ENCODE results near the gene BCR. TPM values are rescaled to one million over a fixed set of nuclear protein-coding genes. Genes with fewer than 3 reads are reported as not detected.

The BCR gene
- total RNA-seq, 1 donor from 2014 or later: 118 TPM

- no peak overlapping the region for H3K4me3 ChIP-seq (ENCODE audit: low read depth, low read length)
- H3K27me3 ChIP-seq (ENCODE audit: control insufficient read depth, insufficient read depth, low read length): no peaks in the 10 kb centered on the region
- no peak for TF ChIP-seq CTCF (IDR thresholded peaks at IDR 0.05; ENCODE audit: insufficient read depth, low read length, severe bottlenecking)
- H3K36me3 ChIP-seq (ENCODE audit: control insufficient read depth, insufficient read depth, low read length): peaks cover 3% of the 10 kb centered on the region
- FAIRE-seq (no peak), DNase-seq (ENCODE audit: low read depth) (no peak)
Measured at GRCh38 chr22:23238707-23239106, 58.4 kb downstream of the BCR start.

GRCh38 chr22:23239429-23239828, 59.1 kb downstream of the BCR start:
- Histone ChIP-seq H3K36me3 (ENCODE audit: control insufficient read depth, insufficient read depth, low read length) (peaks cover 3% of the 10 kb centered on the region), H3K4me3 (ENCODE audit: low read depth, low read length) (no peak overlapping the region), H3K27me3 (ENCODE audit: control insufficient read depth, insufficient read depth, low read length) (no peaks in the 10 kb centered on the region)
- no peak for TF ChIP-seq CTCF (IDR thresholded peaks at IDR 0.05; ENCODE audit: insufficient read depth, low read length, severe bottlenecking)
- FAIRE-seq (no peak), DNase-seq (ENCODE audit: low read depth) (no peak)

GRCh38 chr22:23240639-23241389, 60.5 kb downstream of the BCR start:
- FAIRE-seq: no peak

GRCh38 chr22:23241562-23242472, 61.5 kb downstream of the BCR start:
- DNase-seq (ENCODE audit: low read depth) (no peak), FAIRE-seq (no peak)
- Histone ChIP-seq H3K4me3 (ENCODE audit: low read depth, low read length) (no peak overlapping the region), H3K27me3 (ENCODE audit: control insufficient read depth, insufficient read depth, low read length) (no peaks in the 10 kb centered on the region), H3K36me3 (ENCODE audit: control insufficient read depth, insufficient read depth, low read length) (peaks cover 2% of the 10 kb centered on the region)
- no peak for TF ChIP-seq CTCF (IDR thresholded peaks at IDR 0.05; ENCODE audit: insufficient read depth, low read length, severe bottlenecking)

More at GRCh38 chr22:23240639-23241389, 60.5 kb downstream of the BCR start:
- TF ChIP-seq CTCF (IDR thresholded peaks at IDR 0.05; ENCODE audit: insufficient read depth, low read length, severe bottlenecking): peak; percentile 60
- H3K36me3 ChIP-seq (ENCODE audit: control insufficient read depth, insufficient read depth, low read length): peaks cover 3% of the 10 kb centered on the region
- DNase-seq (ENCODE audit: low read depth): peak; percentile 75
- H3K4me3 ChIP-seq (ENCODE audit: low read depth, low read length): no peak overlapping the region
- H3K27me3 ChIP-seq (ENCODE audit: control insufficient read depth, insufficient read depth, low read length): no peaks in the 10 kb centered on the region

GRCh38 chr22:23242473-23243001, 62.2 kb downstream of the BCR start:
- no peaks in the 10 kb centered on the region for H3K27me3 ChIP-seq (ENCODE audit: control insufficient read depth, insufficient read depth, low read length)
- H3K36me3 ChIP-seq (ENCODE audit: control insufficient read depth, insufficient read depth, low read length): peaks cover 2% of the 10 kb centered on the region
- FAIRE-seq (no peak), DNase-seq (ENCODE audit: low read depth) (no peak)
- H3K4me3 ChIP-seq (ENCODE audit: low read depth, low read length): no peak overlapping the region
- TF ChIP-seq CTCF (IDR thresholded peaks at IDR 0.05; ENCODE audit: insufficient read depth, low read length, severe bottlenecking): peak; percentile 6
